Measurements from ENCODE around the gene MLH3.

The MLH3 gene

GRCh38 chr14:74981833-74982232 is 69.4 kb downstream of the MLH3 start:
- no peak for ATAC-seq

GRCh38 chr14:74981462-74981782 is 69.8 kb downstream of the MLH3 start:
- no peak; the same call in 2 of the 3 replicates for ATAC-seq
- TF ChIP-seq ZFP3 (CRISPR knock-in tag; IDR thresholded peaks at IDR 0.05) (no peak), ZFP30 (CRISPR knock-in tag; IDR thresholded peaks at IDR 0.05) (no peak), POU6F1 (CRISPR knock-in tag; IDR thresholded peaks at IDR 0.05; ENCODE audit: borderline replicate concordance, low read depth) (no peak), ZNF565 (CRISPR knock-in tag; conservative IDR thresholded peaks at IDR 0.05; ENCODE audit: low read depth) (no peak), ZNF8 (CRISPR knock-in tag; IDR thresholded peaks at IDR 0.05) (no peak), ZNF70 (CRISPR knock-in tag; IDR thresholded peaks at IDR 0.05) (no peak), CSRNP3 (CRISPR knock-in tag; IDR thresholded peaks at IDR 0.05) (no peak), ISL1 (CRISPR knock-in tag; IDR thresholded peaks at IDR 0.05) (no peak), TOX (CRISPR knock-in tag; IDR thresholded peaks at IDR 0.05; ENCODE audit: borderline replicate concordance) (no peak)

More at GRCh38 chr14:74981833-74982232, 69.4 kb downstream of the MLH3 start:
- no peak for TF ChIP-seq PPARA (CRISPR knock-in tag; IDR thresholded peaks at IDR 0.05; ENCODE audit: borderline replicate concordance)

- ATAC-seq: peak; percentile 13; the same call in 2 of the 3 replicates
These were observed 70.4 kb downstream of the MLH3 start for GRCh38 chr14:74980731-74981461.

DNA sequence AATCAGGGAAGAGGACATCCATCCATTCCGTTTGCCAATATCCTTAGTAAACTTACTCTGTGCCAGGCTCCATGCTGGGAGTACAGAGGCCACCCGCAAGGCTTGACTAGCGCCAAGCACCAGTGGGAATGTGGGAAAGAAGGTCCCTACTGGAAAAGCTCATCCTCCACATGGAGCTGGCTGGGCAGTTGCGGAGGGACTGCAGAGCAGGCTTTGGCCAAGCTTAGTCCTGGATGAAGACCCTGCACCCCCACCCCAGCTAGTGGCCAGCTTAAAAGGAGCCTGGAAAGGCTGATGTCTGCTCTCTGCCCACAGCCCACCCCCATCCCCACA is 70.9 kb downstream of the MLH3 start:
- ATAC-seq: no peak
- TF ChIP-seq TOX (CRISPR knock-in tag; IDR thresholded peaks at IDR 0.05; ENCODE audit: borderline replicate concordance) (no peak), PPARA (CRISPR knock-in tag; IDR thresholded peaks at IDR 0.05; ENCODE audit: borderline replicate concordance) (no peak), BACH2 (CRISPR knock-in tag; IDR thresholded peaks at IDR 0.05; ENCODE audit: borderline replicate concordance) (no peak), TCF4 (CRISPR knock-in tag; IDR thresholded peaks at IDR 0.05; ENCODE audit: borderline replicate concordance) (no peak), ZFP30 (CRISPR knock-in tag; IDR thresholded peaks at IDR 0.05) (no peak), CSRNP3 (CRISPR knock-in tag; IDR thresholded peaks at IDR 0.05) (no peak), CREB5 (CRISPR knock-in tag; IDR thresholded peaks at IDR 0.05; ENCODE audit: low read depth) (no peak), ARNTL (CRISPR knock-in tag; IDR thresholded peaks at IDR 0.05; ENCODE audit: borderline replicate concordance, low read depth) (no peak), PATZ1 (CRISPR knock-in tag; IDR thresholded peaks at IDR 0.05; ENCODE audit: borderline replicate concordance) (no peak), CSDC2 (CRISPR knock-in tag; IDR thresholded peaks at IDR 0.05) (no peak), RARB (CRISPR knock-in tag; IDR thresholded peaks at IDR 0.05) (no peak), ZFP3 (CRISPR knock-in tag; IDR thresholded peaks at IDR 0.05) (no peak), ZNF565 (CRISPR knock-in tag; conservative IDR thresholded peaks at IDR 0.05; ENCODE audit: low read depth) (no peak), ZNF8 (CRISPR knock-in tag; IDR thresholded peaks at IDR 0.05) (no peak), ISL1 (CRISPR knock-in tag; IDR thresholded peaks at IDR 0.05) (no peak), ZNF70 (CRISPR knock-in tag; IDR thresholded peaks at IDR 0.05) (no peak)

More at GRCh38 chr14:74980731-74981461, 70.4 kb downstream of the MLH3 start:
- TF ChIP-seq ZNF565 (CRISPR knock-in tag; conservative IDR thresholded peaks at IDR 0.05; ENCODE audit: low read depth) (no peak), BACH2 (CRISPR knock-in tag; IDR thresholded peaks at IDR 0.05; ENCODE audit: borderline replicate concordance) (no peak)
